ENCODE data around the gene NANP. TPM values are rescaled to one million over a fixed set of nuclear protein-coding genes. Genes with fewer than 3 reads are reported as not detected.

The NANP gene
- total RNA-seq, 2 donors from 2014 or later: 2.6 to 9.6 TPM

GRCh38 chr20:25571817-25572216, 52.0 kb downstream of the NANP start:
- no peak overlapping the region for H3K4me3 ChIP-seq
- no peaks in the 10 kb centered on the region for H3K4me1 ChIP-seq
- 81 to 88% methylated on average over 2 of the region's 2 CpGs for WGBS, 2 donors
- ATAC-seq (no peak), DNase-seq (no peak)
- H3K27me3 ChIP-seq: no peaks in the 10 kb centered on the region
- intact Hi-C loops (cut with DNase I): no loop called here
- no peaks in the 10 kb centered on the region for H3K36me3 ChIP-seq (replicated peaks in 1 of 2; ENCODE audit: insufficient read depth in 1 of 2, low read depth in 2 of 2)
- TF ChIP-seq POLR2A (IDR thresholded peaks at IDR 0.05): no peak
- TF ChIP-seq CTCF (IDR thresholded peaks at IDR 0.05): no peak
- no peak overlapping the region for H3K27ac ChIP-seq
- no peaks in the 10 kb centered on the region for H3K9me3 ChIP-seq

GRCh38 chr20:25571240-25571639, 52.6 kb downstream of the NANP start:
- 37 to 45% methylated on average over 2 of the region's 2 CpGs for WGBS, 2 donors
- TF ChIP-seq POLR2A (IDR thresholded peaks at IDR 0.05): no peak
- TF ChIP-seq CTCF (IDR thresholded peaks at IDR 0.05): no peak
- DNase-seq (no peak), ATAC-seq (no peak)
- H3K4me1 ChIP-seq: no peaks in the 10 kb centered on the region
- no peaks in the 10 kb centered on the region for H3K9me3 ChIP-seq
- H3K27me3 ChIP-seq: no peaks in the 10 kb centered on the region
- intact Hi-C loops (cut with DNase I): no loop called here
- H3K27ac ChIP-seq: no peak overlapping the region
- H3K36me3 ChIP-seq (replicated peaks in 1 of 2; ENCODE audit: insufficient read depth in 1 of 2, low read depth in 2 of 2): no peaks in the 10 kb centered on the region
- no peak overlapping the region for H3K4me3 ChIP-seq

- Histone ChIP-seq H3K36me3 (replicated peaks in 1 of 2; ENCODE audit: insufficient read depth in 1 of 2, low read depth in 2 of 2) (no peaks in the 10 kb centered on the region), H3K27ac (no peak overlapping the region), H3K4me1 (no peaks in the 10 kb centered on the region), H3K27me3 (no peaks in the 10 kb centered on the region), H3K9me3 (no peaks in the 10 kb centered on the region), H3K4me3 (no peak overlapping the region)
- TF ChIP-seq CTCF (IDR thresholded peaks at IDR 0.05) (no peak), POLR2A (IDR thresholded peaks at IDR 0.05) (no peak)
- no peak for DNase-seq
- intact Hi-C loops (cut with DNase I): no loop called here
- ATAC-seq: no peak
- 89 to 97% methylated on average over 7 of the region's 7 CpGs for WGBS, 2 donors
Observed at GRCh38 chr20:25570148-25570530, 53.7 kb downstream of the NANP start.

GRCh38 chr20:25567286-25567685, 56.5 kb downstream of the NANP start:
- Histone ChIP-seq H3K4me3 (no peak overlapping the region), H3K4me1 (no peaks in the 10 kb centered on the region), H3K27ac (no peak overlapping the region), H3K27me3 (no peaks in the 10 kb centered on the region), H3K36me3 (replicated peaks in 1 of 2; ENCODE audit: insufficient read depth in 1 of 2, low read depth in 2 of 2) (no peaks in the 10 kb centered on the region), H3K9me3 (no peaks in the 10 kb centered on the region)
- intact Hi-C loops (cut with DNase I): no loop called here
- 80 to 88% methylated on average over 2 of the region's 2 CpGs for WGBS, 2 donors
- ATAC-seq: no peak
- TF ChIP-seq CTCF (IDR thresholded peaks at IDR 0.05) (no peak), POLR2A (IDR thresholded peaks at IDR 0.05) (no peak)
- DNase-seq: no peak

GRCh38 chr20:25566821-25567220, 57.0 kb downstream of the NANP start:
- Histone ChIP-seq H3K9me3 (no peaks in the 10 kb centered on the region), H3K27ac (no peak overlapping the region), H3K36me3 (replicated peaks in 1 of 2; ENCODE audit: insufficient read depth in 1 of 2, low read depth in 2 of 2) (no peaks in the 10 kb centered on the region), H3K4me3 (no peak overlapping the region), H3K27me3 (no peaks in the 10 kb centered on the region), H3K4me1 (no peaks in the 10 kb centered on the region)
- ATAC-seq (no peak), DNase-seq (no peak)
- TF ChIP-seq CTCF (IDR thresholded peaks at IDR 0.05) (no peak), POLR2A (IDR thresholded peaks at IDR 0.05) (no peak)
- WGBS, 2 donors: 75 to 86% methylated on average over 2 of the region's 2 CpGs
- intact Hi-C loops (cut with DNase I): no loop called here
